ENCODE measurements around the gene CLTCL1.

DNA sequence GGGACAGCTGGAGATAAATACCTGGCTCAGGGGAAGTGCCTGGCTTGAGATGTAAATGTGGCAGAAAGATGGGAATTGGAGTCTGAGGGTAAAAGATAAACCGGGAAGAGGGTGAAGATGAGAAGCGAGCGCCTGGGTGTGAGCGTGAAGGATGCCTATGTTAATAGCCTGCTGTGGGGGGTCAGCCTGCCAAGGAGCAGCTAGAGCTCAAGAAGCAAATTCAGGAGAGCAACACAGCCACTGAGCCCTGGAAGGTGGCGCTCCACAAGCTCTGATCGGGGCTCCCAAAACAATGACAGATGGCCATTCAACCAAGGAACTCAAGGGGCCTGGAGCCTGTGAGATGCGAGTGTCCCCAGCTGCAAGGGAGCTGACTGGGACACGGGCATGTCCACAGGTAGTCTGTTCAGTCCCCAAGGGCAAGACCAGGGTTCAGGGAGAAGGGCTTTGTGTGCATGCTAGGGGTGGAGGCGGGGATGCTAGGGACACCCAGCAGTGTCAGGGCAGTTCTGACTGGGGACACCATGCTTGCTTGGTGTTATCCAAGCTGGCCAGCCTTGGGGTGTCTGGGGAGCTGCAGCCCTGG is 144.2 kb downstream of the CLTCL1 start:
- TF ChIP-seq, protein P1, sequence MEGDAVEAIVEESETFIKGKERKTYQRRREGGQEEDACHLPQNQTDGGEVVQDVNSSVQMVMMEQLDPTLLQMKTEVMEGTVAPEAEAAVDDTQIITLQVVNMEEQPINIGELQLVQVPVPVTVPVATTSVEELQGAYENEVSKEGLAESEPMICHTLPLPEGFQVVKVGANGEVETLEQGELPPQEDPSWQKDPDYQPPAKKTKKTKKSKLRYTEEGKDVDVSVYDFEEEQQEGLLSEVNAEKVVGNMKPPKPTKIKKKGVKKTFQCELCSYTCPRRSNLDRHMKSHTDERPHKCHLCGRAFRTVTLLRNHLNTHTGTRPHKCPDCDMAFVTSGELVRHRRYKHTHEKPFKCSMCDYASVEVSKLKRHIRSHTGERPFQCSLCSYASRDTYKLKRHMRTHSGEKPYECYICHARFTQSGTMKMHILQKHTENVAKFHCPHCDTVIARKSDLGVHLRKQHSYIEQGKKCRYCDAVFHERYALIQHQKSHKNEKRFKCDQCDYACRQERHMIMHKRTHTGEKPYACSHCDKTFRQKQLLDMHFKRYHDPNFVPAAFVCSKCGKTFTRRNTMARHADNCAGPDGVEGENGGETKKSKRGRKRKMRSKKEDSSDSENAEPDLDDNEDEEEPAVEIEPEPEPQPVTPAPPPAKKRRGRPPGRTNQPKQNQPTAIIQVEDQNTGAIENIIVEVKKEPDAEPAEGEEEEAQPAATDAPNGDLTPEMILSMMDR (IDR thresholded peaks at IDR 0.05): no peak
- TF ChIP-seq POLR2A (IDR thresholded peaks at IDR 0.05; ENCODE audit: low read depth): no peak
- TF ChIP-seq POLR2AphosphoS5 (IDR thresholded peaks at IDR 0.05): no peak
